ENCODE measurements around the gene KCTD19.

Gene KCTD19

DNA sequence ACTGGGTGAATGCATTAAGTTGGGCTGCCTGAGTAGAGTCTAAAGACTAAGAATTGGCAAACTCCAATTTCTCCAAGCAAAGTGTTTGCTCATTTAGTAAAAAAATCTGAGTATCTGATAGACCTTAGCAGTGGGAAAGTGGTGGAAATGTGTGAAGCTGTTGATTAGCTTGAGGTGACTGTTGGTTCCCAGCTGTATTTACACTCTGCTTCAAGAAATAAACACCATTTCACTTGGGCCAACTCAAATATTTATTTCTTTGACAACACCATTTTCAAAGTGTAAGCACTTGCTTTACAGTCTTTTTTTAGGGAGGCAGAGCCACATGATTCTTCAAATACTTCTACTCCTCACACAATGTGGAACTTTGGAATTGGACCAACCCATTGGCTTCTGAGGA, 8.7 kb downstream of the KCTD19 start:
- no peak for DNase-seq (ENCODE audit: low read depth)

DNA sequence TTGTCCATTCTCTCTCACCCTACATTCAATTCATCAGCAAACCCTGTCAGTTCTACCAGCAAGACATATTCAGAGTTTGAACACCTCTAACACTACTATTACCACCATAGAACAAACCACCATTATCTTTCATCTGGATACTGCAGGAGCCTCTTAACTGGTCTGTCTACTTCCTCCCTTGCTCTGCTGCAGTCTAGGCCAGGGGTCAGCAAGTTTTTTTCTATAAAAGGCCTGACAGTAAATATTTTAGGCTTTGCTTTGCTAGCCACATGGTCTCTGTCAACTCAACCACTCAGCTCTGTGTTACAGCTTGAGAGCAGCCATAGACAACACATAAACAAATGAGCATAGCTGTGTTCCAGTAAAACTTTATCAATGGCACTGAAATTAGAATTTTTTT, 13.8 kb downstream of the KCTD19 start:
- no peak for DNase-seq (ENCODE audit: low read depth)

DNA sequence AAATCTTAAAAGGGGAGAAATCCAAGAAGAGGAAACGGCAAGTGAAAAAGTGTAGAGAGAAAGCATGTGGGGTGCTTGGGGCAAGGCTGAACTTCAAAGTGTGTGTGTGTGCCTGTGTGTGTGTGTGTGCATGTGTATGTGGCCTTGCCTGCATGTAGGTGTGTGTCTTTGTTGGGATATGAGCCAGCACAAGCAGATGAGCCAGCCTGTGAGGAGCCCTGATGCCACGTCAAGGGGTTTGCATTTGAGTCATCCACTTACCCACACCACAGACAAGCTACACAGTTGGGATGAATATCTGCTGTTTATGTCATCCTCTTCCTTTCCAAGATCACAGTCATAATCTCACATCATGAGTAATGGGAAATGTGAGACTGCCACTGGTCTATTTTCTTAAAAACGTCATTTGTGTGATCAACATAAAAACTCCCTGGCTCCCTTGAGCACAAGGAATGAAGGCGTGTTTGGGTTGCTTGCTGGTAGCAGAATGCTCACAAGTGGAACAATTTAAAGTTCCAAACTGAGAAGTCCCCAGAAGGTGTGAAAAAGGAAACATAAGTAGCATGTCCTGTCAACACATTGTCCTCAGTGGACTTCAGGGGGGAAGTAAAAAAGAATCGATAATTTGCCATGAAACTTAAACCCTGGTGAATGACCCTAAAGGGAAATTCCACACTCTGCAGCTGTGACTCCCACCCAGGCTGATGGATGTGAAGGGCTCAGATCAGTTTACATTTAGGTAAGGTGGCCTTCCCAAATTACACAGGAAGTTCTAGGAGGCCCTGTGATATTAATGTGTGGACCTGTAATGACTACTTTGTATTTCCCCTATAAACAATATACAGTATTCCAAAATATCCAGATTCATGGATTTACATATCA, 14.7 kb downstream of the KCTD19 start:
- DNase-seq (ENCODE audit: low read depth): peak; percentile 100

DNA sequence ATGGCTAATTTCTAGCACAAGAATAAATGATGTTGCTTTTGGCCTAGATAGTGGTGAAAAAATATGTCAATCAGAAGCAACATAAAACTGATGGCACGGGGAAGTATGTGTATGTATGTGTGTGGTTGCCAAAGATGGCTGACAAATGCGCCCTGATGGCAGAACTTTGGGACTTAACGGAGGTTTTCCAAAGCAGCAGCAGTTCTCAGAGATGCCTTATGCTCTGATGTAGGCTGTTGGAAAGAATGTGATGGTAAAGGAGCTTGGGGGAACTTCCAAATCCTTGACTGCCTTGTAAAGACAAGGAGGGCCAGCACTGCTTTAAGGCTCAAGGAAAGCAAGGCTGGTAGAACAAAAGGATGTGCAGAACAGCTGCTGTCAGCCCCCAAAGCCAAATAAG, 16.0 kb downstream of the KCTD19 start:
- DNase-seq (ENCODE audit: low read depth): no peak

DNA sequence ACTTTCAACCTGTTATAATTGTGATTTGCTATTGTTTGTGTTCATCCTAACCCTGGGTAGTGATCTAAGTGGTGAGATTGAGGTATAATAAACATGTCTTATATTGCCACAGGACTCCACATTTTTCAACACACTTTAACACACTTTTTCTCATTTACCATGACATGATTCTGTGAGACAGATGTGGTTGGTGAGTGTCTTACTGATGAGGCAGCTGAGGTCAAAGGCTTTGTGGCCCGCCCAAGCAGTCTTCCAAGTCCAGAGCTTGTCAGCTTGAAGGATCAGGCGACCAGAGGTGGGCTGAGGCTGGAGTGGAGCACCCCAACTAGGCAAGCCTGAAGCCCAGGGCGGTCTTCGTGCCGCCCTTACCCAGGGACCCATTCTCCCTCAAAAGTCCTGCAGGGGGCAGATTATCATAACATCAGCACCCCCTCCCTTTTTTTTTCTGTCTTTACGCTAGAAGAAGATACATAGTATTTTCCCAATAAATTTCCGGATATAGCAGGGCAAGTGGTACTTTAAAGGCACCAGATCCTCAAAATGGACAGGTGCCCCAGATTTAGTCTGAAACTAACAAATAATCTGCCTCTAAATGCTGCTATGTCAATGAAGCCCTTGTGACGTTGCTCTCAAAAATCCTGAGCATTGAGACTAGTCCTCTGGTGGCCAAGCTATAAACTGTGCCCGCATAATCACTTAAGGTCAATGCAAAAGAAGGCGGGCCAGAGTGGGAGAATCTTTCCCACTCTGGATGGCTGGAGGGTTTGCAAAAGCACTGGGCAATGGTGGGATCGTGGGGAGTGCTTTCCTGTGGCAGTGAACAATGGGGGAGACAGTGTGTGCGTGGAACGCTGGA, 21.1 kb downstream of the KCTD19 start:
- no peak for DNase-seq (ENCODE audit: low read depth)

DNA sequence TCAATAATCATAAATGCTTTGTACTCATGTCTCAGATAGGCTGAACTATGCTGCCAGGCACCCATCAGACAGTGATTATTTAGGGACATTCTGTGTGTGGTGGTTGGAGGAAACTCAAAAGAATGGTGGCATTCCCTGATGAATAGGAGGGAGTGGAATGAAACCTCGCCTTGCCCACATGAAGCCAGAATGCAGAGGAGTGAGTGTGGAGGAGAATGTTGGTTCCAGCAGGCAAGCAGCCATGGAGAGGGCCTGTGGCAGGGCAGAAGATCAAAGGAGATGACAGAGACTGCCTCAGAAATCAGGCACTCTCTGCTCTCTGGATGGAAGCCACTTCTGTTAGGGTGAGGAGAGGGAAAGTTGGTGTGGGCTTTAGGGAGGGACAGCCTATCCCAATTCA, 22.5 kb downstream of the KCTD19 start:
- DNase-seq (ENCODE audit: low read depth): no peak

DNA sequence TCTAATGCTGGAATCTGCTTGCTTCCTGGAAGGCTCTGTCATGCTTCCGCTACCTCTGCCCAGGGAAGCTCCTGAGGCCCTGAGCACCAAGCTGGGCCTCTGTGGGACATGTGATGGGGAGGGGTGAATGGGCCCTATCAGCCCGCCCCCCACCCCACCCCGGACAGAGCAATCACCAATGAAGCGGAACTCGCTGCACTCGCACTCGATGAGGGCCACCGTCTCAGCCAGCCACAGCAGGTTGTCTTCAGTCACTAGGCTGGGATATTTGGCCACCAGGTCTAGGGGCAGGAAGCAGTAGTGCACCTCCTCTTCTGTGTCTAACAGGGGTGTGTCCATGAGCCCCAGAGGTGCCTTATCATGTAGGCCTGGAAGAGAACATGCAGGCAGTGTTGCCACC, 23.6 kb downstream of the KCTD19 start:
- no peak for DNase-seq (ENCODE audit: low read depth)

DNA sequence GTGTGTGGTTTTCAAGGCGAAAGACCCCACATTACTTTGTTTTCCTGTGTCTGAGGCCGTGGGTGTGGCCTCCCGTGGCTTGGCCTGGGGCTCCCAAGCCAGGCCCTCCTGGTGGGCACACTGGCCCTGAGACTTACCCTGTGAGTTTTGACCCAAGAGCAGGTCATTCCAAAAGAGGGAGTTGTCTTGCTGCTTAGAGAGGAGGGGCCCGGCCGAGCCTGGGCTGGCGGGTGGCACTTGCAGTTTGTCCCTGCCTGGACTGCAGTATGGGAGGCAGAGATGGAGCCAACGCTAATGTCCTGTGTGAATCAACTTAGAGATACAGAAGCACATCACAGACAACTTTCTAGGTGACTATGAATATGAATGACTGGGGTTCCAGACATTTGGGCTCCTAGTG, 24.5 kb downstream of the KCTD19 start:
- no peak for DNase-seq (ENCODE audit: low read depth)

DNA sequence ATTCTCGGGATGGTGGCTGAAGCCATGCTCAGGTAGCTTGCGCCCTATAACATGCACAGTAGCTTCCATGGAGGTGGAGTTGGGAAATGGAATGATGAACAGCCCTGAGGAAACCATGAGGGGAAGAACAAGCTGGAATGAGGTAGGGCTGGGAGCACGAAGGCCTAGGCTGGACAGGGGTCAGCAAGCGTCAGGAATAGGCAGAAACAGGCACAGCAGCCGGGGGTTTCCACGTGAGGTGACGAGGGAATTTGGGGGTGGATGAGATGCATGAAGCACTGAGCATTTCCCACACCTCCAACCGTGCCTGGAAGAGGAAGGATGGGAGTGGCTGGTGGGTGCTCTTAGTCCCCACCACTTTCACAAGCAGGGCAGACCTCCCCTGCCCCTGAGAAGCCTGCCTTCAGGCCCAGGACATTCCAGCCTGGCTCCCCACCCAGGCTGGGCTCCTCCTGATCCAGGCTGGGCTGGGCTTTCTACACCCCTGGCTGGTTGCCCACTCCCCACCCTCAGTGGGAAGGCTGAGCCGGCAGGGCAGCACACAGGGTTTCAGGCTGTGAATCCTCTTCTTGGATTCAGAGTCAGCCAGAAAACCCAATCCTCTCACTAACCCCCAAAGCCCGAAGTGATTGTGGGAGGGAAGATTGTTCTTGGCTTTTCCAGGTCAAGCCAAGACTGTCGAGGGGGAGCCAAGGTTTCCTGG, 25.3 kb downstream of the KCTD19 start:
- no peak for DNase-seq (ENCODE audit: low read depth)

DNA sequence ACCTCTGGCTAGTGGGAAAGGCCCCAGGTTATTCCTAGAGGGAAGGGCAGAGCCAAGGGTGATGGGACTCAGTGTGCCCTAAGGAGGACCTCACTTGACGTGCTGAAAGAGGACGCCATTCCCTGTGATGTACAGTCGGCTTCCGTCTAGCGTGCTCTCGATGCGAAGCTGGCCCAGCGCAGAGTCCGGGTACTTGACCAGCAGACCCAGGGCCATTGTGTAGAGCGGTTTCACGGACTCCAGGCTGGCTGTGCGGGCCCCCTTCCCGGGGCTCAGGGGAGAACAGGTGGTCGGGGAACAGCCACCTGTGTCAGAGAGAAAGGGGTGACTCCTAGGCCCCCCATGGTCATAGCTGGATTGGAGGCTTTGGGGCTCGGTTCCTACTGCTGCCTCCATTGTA, 27.3 kb downstream of the KCTD19 start:
- no peak for DNase-seq (ENCODE audit: low read depth)

DNA sequence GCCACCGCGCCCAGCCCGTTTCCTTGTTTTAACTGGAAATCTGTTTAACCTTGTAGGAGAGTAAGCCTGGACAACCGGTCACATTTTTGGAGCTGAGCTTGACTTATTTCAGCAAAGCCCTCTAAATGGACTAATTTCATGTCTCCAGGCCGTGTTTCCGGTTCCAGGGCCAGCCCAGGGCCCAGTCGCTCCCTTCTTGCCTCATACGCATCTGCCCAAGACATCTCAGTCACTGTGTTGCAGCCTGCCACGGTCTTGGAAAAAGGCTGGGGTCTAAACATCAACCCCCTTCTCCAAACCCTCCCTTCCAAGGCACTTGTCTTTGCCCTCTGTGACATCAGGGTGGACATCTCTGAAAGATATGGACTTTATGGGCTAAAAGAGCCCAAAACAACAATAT, 28.3 kb downstream of the KCTD19 start:
- no peak for DNase-seq (ENCODE audit: low read depth)

DNA sequence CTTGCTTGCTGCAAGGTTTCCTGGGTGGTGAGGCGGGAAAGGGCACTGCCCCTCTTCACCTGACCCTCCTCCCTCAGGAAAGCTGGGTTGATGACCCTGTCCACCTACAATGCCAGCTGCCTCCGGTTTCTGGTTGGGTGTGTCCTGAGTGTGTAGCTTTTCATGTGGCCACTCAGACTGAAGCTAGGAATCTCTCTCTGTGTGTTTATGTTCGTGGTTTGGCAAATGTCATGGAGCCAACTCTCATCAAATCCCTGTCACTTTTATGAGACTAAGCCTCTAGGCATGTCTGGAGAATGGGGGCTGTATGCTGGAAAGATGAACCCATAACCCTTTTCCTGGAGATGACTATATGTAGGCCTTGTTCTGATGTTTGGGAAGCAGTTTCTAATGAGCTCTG, 30.1 kb downstream of the KCTD19 start:
- no peak for DNase-seq (ENCODE audit: low read depth)

DNA sequence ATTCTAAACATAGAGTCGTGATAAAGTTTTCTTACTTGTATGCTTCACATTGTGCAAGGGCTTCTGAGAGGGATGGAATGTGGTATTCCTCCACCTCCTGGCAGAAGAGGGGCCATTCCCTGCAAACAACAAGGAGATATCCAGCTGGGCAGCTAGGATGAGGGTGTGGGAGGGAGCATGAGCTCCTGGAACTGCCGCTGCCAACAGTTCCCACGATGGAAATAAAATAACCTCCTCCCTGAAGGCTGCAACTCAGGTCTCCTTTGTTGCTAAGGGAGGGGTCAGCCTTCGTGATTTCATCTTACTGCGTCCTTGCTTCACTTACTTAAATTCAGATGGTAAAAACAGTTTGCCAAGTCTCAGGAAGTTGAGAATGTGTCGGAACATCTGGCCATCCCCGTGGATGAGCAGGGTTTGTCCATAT, 31.6 kb downstream of the KCTD19 start:
- no peak for DNase-seq (ENCODE audit: low read depth)

DNA sequence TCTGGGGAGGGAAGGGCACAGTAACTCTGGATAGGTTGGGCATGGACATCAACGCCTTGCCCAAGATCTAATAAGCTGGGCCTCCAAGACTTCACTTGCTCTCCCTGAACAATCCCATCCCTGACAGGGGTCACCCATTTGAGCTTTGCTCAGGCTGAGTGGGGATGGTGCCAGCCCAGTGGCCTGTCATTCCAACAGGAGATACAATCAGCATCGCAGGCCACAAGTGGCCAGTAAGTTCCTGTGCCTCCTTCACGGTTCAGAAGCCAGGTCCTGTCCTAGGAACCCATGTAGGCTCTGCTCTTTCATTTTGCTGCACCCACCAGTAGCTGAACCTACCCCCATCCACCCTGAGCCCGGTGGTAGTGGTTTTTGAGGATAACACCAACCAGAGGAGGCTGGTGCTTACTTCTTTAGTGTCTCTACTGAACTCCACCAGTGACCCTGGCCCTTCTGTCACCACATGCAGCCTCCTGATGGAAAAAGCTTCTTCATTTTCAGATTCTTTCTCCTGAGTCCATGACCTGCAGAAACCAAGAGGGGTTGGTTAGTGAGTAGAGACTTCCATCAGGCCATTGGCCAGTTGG, 32.3 kb downstream of the KCTD19 start:
- no peak for DNase-seq (ENCODE audit: low read depth)

DNA sequence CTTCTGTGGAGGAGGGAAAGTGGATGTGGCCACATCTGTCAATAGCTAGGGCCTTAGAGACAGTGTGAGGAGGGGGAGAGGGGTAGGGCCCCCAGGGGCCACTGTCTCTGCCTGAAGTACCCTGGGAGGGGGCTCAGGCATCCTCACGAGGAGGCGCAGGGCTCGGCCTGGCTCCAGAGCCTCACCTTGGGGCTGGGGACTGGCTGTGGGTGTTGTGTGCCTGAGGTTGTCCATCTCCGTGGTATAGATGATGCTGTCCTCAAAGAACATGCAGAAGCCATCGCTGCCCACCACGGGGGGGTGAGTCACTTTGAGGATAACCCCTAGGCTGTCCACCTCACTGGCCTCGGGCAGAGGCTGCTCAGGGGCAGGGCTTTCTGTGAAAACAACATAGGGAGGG, 35.1 kb downstream of the KCTD19 start:
- no peak for DNase-seq (ENCODE audit: low read depth)

DNA sequence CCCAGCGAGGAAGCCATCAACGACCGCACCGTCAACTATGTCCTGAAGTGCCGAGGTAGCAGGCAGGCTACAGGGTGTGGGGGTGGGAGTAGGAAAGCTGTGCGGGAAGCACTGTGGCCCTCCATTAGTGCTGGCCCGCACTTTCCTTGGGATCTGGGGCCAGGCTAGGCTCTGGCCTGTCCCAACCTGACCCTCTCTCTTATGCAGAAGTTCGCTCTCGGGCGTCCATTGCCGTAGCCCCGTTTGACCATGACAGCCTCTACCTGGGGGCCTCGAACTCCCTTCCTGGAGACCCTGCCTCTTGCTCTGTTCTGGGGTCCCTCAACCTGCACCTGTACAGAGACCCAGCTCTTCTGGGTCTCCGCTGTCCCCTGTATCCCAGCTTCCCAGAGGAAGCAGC, 38.6 kb downstream of the KCTD19 start:
- DNase-seq (ENCODE audit: low read depth): no peak

DNA sequence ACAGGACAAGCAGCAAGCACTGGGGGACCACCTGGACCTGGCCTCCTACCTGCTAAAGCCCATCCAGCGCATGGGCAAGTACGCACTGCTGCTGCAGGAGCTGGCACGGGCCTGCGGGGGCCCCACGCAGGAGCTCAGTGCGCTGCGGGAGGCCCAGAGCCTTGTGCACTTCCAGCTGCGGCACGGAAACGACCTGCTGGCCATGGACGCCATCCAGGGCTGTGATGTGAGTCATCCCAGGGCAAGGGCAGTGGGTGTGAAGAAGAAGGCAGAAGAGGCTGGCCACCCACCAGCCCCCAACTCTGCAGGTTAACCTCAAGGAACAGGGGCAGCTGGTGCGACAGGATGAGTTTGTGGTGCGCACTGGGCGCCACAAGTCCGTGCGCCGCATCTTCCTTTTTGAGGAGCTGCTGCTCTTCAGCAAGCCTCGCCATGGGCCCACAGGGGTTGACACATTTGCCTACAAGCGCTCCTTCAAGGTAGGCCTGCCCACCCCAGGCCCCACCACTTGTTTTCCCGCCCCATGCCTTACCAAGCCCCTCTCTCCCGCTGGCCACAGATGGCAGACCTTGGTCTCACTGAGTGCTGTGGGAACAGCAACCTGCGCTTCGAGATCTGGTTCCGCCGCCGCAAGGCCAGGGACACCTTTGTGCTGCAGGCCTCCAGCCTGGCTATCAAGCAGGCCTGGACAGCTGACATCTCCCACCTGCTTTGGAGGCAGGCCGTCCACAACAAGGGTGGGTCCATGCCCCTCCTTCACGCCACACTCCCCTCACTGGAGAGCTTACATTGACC, 39.9 kb downstream of the KCTD19 start:
- no peak for DNase-seq (ENCODE audit: low read depth)

DNA sequence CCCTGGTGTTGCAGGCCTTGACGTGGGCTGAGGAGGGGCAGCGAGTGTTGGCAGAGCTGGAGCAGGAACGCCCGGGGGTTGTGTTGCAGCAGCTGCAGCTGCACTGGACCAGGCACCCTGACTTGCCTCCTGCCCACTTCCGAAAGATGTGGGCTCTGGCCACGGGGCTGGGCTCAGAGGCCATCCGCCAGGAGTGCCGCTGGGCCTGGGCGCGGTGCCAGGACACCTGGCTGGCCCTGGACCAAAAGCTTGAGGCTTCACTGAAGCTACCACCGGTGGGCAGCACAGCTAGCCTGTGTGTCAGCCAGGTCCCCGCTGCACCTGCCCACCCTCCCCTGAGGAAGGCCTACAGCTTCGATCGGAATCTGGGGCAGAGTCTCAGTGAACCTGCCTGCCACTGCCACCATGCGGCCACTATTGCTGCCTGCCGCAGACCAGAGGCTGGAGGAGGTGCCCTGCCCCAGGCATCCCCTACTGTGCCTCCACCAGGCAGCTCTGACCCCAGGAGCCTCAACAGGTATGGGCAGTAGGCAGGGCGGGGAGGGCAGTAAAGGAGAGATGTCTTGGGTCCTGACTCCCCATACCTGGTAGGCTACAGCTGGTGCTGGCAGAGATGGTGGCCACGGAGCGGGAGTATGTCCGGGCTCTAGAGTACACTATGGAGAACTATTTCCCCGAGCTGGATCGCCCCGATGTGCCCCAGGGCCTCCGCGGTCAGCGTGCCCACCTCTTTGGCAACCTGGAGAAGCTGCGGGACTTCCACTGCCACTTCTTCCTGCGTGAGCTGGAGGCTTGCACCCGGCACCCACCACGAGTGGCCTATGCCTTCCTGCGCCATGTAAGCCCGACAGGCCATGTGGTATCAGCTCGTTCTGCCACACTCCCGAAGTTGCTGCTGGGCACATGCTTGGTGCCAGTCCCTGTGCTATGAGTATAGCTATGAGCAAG, 41.6 kb downstream of the KCTD19 start:
- DNase-seq (ENCODE audit: low read depth): no peak

DNA sequence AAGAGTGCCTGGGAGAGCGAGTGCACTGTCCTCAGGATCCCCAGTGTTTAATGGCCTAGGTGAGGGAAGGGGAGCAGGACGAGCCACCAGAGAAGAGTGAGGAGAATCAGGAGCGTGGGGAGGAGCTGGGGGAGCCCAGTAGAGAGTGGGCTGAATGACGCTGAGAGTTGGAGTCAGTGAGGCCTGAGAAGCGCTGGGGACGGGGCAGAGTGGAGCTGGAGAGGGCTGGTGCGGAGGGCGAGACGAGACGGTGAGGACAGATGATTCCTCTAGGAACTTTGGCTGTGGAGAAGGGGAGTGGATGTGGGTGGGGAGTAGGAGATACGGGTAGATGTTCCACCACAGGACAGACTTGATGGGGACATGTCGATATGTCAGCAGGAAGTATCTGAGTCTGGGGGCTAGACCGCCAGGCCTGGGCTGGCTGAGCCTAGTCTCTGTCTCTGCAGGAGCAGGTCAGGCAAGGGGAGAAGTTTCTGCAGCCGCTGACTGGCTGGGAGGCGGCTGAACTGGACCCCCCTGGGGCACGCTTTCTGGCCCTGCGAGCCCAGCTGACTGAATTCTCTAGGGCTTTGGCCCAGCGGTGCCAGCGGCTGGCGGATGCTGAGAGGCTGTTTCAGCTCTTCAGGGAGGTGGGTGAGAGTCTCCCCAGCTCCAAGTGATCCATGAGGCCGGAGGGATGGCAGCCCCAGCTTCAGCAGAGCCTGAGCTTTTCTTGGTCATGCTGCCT, 42.5 kb downstream of the KCTD19 start:
- DNase-seq (ENCODE audit: low read depth): no peak

Measured in non-pigmented ciliary epithelial cell (primary cell).